Islet of Langerhans (tissue), 1 donor: ENCODE results near the gene TBX20.

Source experiments
- FAIRE-seq: peaks from one replicate; lab custom pipeline; 2011; peaks lifted over from hg19 to GRCh38; lab: Jason Lieb, UNC

Gene TBX20, protein sequence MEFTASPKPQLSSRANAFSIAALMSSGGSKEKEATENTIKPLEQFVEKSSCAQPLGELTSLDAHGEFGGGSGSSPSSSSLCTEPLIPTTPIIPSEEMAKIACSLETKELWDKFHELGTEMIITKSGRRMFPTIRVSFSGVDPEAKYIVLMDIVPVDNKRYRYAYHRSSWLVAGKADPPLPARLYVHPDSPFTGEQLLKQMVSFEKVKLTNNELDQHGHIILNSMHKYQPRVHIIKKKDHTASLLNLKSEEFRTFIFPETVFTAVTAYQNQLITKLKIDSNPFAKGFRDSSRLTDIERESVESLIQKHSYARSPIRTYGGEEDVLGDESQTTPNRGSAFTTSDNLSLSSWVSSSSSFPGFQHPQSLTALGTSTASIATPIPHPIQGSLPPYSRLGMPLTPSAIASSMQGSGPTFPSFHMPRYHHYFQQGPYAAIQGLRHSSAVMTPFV

DNA sequence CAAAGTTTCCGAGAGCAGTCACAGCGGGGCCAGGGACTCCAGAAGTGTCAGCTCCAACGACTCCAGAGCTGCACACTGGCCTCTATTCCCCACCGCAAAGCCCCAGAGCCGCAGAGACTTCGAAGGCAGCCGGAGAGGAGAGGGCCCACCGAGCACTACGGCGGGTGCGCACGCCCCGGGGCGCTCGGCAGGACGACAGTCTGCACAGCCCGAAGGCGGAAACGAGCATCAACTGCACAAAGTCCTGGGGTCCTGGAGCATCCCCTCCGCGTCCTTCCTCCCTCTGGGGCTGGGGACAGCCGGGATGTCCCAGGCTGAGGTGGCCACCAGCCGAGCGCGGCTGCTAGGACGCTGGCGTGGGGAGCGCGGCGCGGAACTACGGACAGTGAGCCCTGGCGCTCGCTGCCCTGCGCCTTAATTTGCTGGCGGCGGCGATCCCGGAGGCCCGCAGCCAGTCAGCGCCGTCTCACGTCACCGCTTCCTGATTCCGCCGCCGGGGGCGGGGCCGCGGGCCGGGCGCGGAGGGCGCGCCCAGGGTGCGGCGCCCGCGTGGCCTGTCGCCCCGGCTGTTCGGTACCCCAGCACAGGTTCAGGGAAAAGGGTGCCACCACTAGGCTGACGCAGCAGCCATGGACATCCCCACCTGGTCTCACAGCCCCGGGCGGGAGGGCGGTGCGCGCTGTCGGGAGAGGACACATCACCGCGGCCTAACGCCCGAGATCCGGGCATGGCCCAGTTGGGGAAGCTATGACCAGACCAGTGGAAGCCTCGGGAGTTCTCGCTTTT lies at the start of gene TBX20:
Gene TBX20, minus strand, starts transcription at position 391 of the 786 bp plus-strand sequence. CDS start 480 bp downstream, outside the sequence.
- FAIRE-seq: no peak

DNA sequence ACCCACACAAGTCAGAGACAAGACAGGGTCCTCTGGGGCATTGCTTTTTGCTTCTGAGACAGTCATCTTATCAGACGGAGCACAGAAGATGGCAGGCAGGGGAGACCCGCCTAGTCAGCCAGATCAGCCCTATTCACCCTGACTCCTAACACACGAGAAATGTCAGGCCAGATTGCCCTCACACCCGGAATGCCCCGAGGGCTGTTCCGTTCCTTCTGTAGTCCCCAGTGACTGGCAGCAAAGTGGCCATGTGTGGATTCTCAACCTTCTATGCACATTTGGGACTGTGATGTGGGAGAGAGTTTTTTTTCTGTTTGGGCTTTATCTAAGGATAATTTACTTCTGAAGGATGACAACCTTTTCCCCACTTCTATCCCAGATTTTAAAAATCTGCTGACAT lies 35.5 kb upstream of the TBX20 start:
- FAIRE-seq: no peak

DNA sequence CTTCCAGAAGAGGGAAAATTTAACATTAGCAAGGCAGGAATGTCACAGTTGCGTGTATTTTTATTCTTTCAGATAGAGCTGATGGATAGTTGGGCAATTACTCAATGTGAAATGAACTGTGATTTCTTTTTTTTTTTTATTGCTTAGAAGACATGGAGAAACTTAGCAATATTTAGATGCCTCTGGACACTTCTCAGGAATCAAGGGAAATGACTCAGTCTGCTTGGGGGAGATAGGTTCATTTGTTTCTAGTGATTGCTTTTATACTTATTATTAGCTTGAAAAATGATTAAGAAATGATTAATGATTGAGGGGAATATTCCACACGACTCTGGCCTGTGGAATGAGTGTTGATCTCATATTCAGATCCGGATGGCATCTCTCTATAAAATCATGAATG lies 33.1 kb upstream of the TBX20 start:
- FAIRE-seq: no peak

DNA sequence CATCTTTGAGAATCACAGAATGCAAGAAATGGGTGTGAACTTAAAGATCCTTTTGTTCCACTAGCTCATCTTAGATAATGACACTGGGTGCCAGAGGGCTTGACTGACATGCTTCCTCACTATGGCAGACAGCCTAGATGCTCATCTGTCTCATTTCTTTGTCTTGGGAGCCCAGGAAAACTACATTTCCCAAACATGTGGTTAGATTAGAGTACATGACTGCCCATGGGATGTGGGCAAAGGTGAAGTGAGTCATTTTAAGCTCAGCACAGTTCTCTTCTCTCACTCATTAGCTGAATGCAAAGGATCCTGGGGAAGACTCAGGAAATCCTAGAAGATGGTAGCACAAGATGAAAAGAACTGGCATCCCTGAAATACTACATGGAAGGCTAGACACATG lies 32.5 kb upstream of the TBX20 start:
- no peak for FAIRE-seq

DNA sequence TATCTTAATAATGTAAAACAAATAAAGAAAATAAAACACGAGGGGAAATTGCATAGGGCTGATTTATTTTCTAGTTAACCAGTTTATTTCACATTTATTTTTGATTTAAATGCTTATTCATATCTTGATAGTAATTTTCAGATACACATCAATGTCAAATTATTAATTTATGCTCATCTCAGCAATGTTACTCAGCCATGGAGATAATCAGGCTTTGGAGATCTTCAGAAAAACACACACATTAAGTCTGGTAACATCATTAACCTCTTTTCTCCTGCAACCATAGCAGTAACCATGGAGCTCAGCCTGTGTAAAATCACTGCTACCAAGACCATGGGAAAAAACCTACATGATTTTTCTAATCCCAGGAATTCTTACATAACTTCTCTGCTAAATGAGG lies 31.9 kb upstream of the TBX20 start:
- peak; percentile 90 for FAIRE-seq

DNA sequence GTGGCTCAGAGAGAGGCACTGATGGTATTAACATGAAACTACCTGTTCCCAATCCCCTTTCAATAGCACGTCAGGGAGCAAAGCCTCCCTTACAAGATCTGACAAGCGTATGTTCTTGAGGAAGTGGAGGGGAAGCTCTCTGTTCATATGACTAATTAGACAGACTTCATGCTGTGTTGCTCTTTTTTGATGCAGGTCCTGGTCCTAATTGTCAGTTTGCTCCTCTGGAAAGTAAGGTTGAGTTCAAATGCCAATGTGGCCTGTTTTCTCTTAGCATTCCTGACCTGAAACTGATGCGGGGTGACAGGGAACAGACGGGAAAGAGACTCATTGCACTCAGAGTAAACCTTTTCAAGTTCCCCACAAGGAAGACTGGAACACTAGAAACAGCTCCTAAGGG lies 27.0 kb upstream of the TBX20 start:
- no peak for FAIRE-seq

DNA sequence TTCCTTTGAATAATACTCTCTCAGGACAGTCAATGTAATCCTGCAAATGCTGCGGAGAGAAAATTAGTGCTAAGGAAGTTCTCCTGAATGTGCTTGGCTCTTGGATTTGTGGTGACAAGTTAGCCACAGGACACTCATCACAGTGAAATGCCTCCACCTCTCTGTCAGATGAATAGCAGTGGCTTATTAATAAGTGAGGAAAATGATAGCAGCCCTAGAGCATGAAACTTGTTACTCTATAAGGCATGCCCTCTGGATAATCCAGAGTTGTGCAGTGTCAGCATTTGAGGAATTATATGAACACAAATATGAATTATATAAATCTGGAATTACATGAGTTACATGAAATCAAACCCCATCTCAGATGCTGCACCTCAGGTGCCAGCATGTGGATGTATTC lies 23.5 kb upstream of the TBX20 start:
- no peak for FAIRE-seq

DNA sequence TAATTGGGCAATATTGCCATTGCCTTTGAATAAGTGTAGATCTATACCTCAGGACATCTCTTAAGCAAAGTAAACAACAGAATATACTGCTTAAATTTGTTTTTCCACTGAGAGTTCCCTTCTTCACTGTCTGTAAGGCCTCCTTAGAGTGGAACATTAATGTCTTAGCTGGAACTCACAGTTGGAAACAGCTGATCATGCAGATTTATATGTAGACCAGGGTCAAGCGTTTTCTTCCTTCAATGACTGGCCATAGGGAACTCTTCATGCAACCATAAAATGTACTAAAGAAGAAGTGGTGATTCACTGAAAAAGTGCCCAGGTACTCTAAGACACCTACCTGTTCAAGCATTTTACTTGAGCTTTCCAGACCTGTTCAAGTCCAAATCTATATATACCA lies 18.3 kb upstream of the TBX20 start:
- FAIRE-seq: no peak

DNA sequence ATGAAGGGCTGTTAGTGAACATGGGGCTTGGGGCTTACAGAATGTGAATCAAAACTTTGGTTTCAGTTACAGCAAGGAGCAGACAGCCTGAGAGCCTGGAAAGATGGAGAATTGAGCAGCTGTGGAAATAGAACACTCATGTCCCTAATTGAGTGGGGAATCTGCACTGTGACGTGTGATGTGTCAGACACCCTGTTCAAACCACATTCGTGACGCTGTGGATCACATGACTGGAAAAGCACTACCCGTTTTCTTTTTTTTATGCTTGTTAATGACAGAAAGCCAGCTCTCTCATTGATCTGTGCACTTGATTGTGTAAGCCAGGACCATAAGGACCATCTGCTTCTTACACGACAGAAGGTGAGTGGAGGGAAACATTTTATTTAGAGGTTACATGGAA lies 15.1 kb upstream of the TBX20 start:
- FAIRE-seq: no peak

DNA sequence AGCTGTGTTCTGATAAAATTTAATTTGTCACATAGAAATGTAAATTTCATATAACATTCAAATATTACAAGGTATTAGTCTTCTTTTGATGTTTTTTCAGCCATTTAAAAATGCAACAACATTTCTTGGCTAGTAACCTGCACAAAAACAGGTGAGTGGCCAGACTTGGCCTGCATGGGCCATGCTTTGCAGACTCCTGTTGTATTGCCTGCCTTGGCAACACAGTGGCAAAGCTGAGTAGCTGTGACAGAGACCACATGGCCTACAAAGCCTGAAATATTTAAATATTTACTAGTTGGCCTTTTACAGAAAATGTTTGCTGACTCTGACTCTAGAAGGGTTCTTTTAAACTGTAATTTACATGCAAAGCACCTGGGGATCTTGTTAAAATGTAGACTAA lies 13.5 kb upstream of the TBX20 start:
- no peak for FAIRE-seq

DNA sequence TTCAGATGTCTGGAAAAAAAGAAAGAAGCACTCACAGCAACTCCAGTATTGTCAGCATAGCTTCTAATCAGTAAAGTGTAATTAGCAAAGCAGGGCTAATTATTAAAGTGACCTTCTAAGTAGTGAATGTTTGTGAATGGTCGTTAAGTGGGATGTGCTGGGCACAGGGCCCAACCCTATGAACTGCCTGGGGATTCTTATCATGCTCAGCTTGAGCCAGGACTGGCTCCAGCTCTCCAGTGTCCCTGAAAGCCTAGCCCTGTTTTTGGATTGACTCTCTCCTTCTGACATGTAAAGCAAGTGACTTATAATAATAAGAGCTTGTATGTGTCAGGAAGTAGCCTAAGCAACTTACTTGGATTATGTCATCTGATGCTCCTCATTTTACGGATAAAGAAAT lies 9.5 kb upstream of the TBX20 start:
- no peak for FAIRE-seq

DNA sequence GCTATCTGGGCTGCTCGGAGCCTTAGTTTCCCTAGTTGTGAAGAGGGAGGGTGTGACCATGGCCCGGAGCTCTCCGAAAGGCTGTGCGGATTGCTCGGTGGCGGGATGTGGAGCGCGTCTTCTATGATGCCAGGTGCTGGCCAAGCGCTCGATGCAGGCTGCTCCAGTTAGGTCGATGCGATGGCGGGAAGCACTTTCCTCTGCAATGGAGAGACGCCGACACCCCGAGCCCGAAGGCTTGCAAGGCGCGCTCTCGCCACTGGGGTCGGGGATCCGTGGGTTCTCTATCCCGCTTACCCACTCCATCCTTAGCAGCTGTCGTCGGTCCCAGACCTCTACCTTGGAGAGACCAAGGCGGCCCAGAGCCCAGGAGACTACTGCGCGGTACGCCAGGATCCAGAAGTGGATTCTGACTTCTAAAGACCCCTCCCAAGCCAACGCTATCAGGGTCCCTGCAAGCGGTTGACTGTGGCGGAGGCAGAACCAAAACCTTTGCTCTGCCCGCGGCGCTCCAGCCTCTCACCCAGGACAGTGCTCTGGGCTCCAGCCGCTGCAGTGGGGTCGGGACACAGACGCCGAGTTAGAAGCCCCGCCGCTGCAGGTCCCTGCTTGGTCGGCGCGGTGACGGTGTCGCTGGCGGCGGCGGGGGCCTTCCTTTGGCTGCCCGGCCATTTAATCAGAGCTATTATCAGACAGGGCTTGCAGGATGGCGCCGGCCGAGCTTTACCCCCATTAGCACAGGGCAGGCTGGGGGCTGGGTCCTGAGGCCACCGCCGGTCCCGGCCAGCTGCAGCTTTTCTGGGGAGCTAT lies 7.8 kb upstream of the TBX20 start:
- FAIRE-seq: no peak

DNA sequence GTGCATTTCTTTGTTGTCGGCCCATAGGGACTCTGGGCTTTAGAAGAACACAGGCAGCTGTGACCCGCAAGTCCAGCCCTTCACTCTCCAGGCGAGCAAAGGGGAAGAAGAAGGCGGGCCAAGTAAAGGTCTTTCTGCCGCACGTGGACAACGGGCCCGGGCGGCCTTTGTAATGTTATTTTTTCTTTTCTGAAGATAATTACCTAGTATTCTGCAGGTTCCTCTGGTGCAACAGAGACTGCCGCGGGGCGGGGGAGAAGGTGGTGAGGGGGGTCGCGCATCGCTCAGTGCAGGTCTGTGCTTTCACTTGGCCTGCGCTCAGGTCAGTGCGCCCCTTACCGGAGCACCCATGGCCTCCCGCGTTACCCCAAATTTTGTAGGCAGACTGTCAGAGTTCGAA lies 7.1 kb upstream of the TBX20 start:
- FAIRE-seq: no peak

DNA sequence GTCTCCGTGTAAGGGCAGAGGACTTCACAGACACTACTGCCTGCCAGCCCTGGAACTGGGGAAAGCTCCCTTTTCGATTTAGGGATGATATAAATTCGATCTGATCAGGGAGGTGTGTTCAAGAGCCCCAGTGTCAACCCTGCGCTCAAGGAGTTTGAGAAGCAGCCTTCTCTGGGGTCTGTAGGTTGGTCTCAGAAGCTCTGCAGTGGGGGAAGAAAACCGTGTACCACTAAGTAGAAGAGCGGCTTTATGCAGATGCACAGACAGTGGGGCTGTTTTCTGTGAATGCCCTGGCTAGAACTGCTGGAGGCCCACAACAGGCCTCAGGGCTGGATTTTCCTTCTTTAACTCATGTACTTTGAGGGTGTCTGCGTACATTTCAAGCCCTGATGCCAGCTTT lies 6.3 kb upstream of the TBX20 start:
- FAIRE-seq: no peak

DNA sequence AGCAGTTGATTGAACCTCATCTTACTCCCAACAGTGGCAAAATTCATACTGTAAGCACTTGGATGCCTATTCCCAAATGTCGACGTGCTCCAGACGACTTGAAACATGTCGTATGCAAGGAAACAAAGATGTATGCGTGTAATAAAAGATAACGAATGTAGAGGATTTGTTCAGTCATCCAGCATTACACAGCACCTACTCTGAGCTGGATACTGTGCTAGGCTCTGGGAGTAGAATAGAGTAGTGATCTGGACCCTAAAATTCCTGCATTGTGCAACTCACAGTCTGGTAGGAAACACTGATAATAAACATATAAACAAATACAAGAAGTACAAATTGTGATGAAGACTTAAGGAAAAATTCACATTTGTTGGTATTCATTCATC lies 5.6 kb upstream of the TBX20 start:
- no peak for FAIRE-seq

DNA sequence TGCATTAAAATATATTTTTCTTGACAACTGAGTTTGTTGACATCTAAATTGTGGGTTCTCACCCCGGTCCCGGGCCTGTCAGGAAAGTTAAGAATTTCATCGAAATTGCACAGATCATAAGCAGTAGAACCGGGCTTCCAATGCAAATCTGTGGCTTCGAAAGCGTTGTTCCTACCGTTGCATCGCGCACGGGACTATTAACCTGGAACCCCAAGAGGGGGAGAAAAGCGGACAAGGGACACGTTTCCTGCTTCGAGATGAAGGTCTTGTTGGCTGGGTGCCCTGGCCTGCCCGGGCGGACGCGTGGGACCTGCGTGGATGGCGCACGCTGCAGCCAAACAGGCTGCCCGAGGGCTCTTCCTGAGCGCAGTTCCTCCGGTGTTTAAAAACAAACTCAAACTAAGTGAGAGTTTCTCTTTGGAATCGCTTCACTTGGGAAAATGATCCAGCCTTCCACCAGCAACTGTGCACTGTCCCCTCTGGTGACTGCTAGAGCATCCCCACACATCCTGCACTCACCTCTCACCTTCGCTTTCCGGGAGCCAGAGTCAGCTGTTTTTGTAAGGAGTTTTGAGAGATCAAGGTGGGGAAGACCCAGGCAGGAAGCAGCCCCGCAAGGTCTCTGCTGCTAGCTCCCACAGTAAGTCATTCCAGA lies 5.1 kb upstream of the TBX20 start:
- FAIRE-seq: no peak

DNA sequence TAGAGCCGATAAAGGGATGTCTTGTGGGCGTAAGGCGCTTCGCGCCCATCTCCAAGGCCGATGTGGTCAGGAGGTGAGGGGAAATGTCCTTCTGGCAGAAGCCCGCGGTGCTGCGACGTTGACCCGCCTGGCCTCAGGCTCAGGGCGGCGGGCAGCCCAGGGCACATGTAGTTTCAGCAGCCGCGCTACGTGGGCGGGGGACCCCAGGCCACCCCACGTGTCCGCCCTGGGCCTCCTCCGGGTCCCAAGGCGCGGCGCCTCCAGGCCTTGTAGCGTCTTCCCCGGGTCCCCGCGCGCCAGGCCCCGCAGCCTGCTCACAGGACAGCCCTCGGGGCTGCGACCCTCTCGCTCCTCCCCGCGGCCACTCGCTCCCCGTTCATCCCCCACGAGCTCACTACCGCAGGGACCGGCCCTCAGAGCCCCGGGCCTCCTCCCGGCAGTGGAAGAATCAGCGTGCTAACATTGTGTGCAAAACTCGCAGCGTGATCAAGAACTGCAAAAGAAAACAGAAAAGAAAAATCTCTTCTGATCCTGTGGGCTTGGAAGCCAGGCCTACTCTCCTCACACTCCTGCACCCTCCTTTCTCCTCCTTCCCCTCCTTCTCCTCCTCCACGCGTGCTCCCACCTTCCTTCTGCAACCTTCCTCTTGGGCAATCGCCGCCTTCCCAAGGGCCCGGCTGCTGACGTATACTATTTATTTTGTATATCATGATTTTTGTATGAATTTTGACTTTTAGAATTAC lies 4.4 kb upstream of the TBX20 start:
- no peak for FAIRE-seq

DNA sequence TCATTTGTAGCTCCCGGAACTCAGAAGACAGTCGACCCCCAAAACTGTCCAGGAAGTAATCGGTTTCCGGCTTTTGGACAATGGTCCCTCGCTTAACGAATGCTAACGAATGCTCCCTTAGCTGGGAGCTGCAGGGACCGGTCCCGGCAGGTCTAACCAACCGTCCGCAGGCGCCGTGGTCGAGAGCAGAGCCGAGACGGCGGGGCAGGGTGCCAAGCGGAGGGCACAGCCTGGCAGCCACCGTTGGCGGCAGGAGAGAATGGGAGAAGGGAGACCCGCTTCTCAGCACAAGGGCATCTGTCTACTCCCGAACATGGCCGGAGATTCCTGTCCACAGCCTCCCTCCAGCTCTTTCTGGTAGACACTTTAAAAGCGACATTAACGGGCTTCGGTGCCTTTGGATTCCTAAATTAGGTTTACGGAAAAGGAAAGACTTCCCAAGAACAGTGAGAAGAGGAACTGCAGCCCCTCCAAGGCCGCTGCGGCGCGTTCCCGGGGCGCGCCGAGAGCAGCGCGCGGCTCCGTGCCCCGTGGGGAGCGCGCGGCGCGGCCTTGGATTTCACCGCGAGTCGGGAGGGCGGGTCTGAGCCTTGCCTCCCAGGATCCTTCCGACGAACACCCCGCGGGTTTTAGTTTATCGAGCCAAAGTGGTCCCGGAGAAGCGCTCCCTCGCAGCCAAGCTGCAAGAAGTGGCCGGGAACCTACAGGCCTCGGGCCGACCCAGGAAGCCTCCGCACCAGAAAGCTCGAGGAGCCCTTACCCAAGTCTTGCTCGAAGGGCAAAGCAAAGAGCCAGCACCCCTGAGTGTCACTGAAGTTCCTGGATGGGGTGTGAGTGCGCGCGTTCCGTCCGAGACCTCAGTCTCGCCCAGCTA lies 3.6 kb upstream of the TBX20 start:
- FAIRE-seq: no peak

DNA sequence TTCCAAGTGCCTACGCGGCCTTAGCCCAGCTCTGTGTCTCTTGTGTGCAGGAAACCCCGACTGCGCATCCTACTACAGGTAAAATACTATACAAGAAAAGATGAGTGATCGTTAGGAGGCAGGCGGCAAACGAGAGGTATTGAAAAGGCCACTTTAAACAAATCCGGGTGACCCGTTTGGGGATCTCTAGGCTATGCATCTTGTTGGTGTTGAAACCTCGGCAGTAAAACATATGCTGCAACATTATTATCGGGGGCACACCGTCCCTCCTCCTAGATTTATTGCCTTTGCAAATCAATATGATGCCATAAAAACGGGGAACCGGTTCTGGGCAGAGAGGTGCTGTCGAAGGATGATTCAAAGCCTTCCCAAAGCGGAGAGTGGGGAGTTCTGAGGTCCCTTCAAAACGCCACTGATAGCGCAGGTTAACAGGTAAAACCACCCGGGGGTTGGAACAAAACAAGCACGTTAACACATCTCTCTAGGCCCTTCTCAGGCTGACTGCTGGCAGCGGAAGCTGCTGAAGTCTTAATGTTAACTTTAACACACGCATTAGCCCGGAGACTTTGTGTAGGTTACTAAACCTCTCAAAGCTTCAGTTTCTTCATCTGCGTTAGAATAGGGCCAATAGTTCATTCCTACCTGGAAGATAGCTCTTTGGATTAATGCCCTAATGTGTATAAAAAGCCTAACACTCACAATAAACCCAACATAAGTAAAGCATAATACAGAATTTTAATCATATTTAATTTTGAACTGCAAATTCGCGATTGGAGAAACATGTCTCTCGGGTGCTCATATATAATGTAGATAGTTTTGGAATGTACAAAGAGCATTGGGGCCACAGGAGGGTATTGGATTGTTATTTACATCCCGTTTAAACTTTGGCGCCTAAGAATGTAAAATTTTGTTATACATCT lies 2.6 kb upstream of the TBX20 start:
- no peak for FAIRE-seq
